Measurements from ENCODE around the gene SVEP1. TPM values are rescaled to one million over a fixed set of nuclear protein-coding genes. Genes with fewer than 3 reads are reported as not detected.

Gene SVEP1
- total and polyA plus RNA-seq, 2 of the 13 experiments (the other 11 are each of a cell fraction or from before 2014, with no cell fraction given): not detected

DNA sequence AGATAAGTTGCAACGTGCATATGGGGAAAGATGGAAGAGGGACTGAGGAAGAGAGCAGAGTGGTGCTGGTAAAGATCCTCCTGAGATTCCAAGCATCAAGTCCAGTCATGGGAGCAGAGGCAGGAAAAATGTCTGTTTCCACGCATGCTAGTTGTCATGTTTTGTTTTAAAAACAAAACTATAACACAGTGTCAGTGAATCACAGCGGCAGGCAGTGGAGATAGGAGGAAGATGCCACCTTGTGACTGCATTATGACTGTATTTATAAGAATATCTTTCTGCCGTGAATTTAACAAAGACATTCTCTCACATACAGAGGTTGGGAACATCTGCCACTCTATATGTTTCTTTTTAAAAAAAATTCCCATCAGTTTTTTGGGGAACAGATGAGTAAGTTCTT, 3.7 kb upstream of the SVEP1 start:
- Histone ChIP-seq H3K27me3 (ENCODE audit: control insufficient read depth in 1 of 2, insufficient read depth in 2 of 2, low read length in 2 of 2) (peaks cover 1 to 38% of the 10 kb centered on the region in 2 experiments; a peak in 2 of 5 replicates), H3K36me3 (replicated peaks in 1 of 2; ENCODE audit: control insufficient read depth in 1 of 2, insufficient read depth in 2 of 2, low read length in 2 of 2) (no peaks in the 10 kb centered on the region), H3K4me1 (ENCODE audit: insufficient read depth, low read length) (no peaks in the 10 kb centered on the region), H3K4me2 (ENCODE audit: low read depth, low read length) (no peak overlapping the region), H3K9me3 (ENCODE audit: low read length) (no peaks in the 10 kb centered on the region), H3K4me3 (replicated peaks in 1 of 3; ENCODE audit: insufficient read depth in 1 of 3, low read depth in 2 of 3, low read length in 3 of 3) (no peak overlapping the region), H3K79me2 (ENCODE audit: insufficient read depth, low read length) (no peaks in the 10 kb centered on the region), H3K9ac (ENCODE audit: insufficient read depth, low read depth, low read length) (no peak overlapping the region), H4K20me1 (ENCODE audit: insufficient read depth, low read length) (no peaks in the 10 kb centered on the region), H2AFZ (ENCODE audit: low read length) (no peak overlapping the region), H3K27ac (ENCODE audit: extremely low read length, insufficient read depth, low read length) (no peak overlapping the region)
- TF ChIP-seq KLF15 (CRISPR knock-in tag; IDR thresholded peaks at IDR 0.05; ENCODE audit: borderline replicate concordance) (no peak), POLR2AphosphoS2 (IDR thresholded peaks at IDR 0.05; ENCODE audit: low read depth, low read length) (no peak), ZSCAN9 (CRISPR knock-in tag; IDR thresholded peaks at IDR 0.05; ENCODE audit: borderline replicate concordance) (no peak), MLLT10 (CRISPR knock-in tag; IDR thresholded peaks at IDR 0.05) (no peak), TBL1XR1 (IDR thresholded peaks at IDR 0.05; ENCODE audit: borderline replicate concordance, low read length, partially characterized antibody) (no peak), ZBTB7A (CRISPR knock-in tag; IDR thresholded peaks at IDR 0.05) (no peak), ZNF512 (CRISPR knock-in tag; IDR thresholded peaks at IDR 0.05) (no peak), ZNF83 (CRISPR knock-in tag; IDR thresholded peaks at IDR 0.05; ENCODE audit: borderline replicate concordance) (no peak), AHR (CRISPR knock-in tag; IDR thresholded peaks at IDR 0.05) (no peak)
- 0% methylated on average over 4 of the region's 4 CpGs for WGBS (ENCODE audit: low lambda C conversion rate)
- intact Hi-C loops (cut with micrococcal nuclease; ENCODE audit: unreplicated experiment): no loop called here
- BruUV-seq (replicated peaks): no TSS peak
- FAIRE-seq: no peak
- ChIA-PET POLR2A (no interaction called here), CTCF (ENCODE audit: low intra/inter-chr PET ratio, low total read pairs) (no interaction called here)
- ATAC-seq: no peak
- in situ Hi-C loops (cut with HindIII; ENCODE audit: extremely low pct_ligation_motif_present, low pct_unique_long_range_greater_than_20kb): no loop called here
- no peak for DNase-seq (ENCODE audit: low spot score)

All from HepG2 (cell line).